H1 (cell line): ENCODE measurements around the gene COL16A1.

Experiments used
- BCL11A ChIP-seq, 2 experiments: IDR thresholded peaks; one replicate each; pipeline ENCODE4 v1.6.1; 2011; ENCODE audit warnings: low read depth in 2 of 2, low read length in 2 of 2, mild to moderate bottlenecking in 2 of 2
- EGR1 ChIP-seq: IDR thresholded peaks from 2 replicates; pipeline ENCODE4 v1.6.1; 2011; ENCODE audit warnings: low read depth, low read length, borderline replicate concordance
- KDM1A ChIP-seq: fragments of 200-600, 300-600 bp; sonication (generic); IDR thresholded peaks from 2 replicates; pipeline ENCODE4 v1.7.1; 2016; ENCODE audit warnings: mild to moderate bottlenecking, low read length, borderline replicate concordance
- SP1 ChIP-seq: IDR thresholded peaks from 2 replicates; pipeline ENCODE4 v1.6.1; 2011; ENCODE audit warnings: low read depth, low read length
- TF ChIP-seq, protein P1 (sequence below), 3 experiments: IDR thresholded peaks; 1 replicate in 2 of 3; 2 replicates in 1 of 3; pipeline versions ENCODE4 v1.5.1 to v1.6.1; 2011; ENCODE audit warnings: low read length in 3 of 3, mild to moderate bottlenecking in 3 of 3, inconsistent platforms in 2 of 3, low read depth in 1 of 3, moderate library complexity in 1 of 3; ENCODE audit not compliant: insufficient read depth in 1 of 3; ENCODE audit errors: control extremely low read depth in 1 of 3

DNA sequence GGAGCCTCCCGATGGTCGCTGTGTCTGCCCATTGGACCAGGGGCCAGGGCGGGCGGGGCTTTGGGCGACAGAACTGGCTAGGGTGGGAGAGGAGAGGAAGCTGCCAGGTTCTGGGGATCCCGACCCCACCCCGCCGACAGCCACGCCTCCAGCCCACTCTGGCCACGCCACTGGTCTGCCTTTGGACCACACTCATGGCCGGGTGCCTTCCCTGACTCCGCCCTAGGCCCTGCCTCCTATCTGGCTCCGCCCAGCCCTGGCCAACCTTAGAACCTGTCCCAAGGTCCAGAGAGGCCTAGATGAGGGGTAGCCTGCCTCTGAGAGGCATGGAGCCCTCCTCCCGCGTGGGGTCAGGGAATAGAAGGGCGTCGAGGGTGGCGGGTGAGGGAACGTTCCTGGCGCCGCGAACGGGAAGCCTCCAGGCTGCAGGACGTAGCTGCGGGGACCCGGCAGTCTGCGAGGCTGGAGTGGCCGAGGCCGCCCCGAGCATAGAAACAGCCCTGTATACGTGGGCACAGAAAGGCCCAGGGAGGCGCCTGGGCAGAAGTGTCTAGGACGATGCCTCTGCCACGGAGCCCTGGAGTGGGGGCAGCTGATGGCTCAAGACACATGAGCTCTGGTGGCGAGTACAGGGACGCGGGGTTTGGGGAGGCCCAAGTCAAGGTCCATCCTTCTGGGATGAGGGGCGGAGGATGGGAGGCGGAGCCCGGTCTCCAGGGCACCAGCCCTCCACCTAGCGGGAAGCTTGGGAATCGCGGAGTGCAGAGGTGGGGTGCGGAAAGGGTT lies 11.5 kb upstream of the COL16A1 start:
- TF ChIP-seq KDM1A = no peak
- TF ChIP-seq SP1 = 0 out of 2 replicates have a peak, but pooled peaks have one; percentile 17
- TF ChIP-seq, protein P1, sequence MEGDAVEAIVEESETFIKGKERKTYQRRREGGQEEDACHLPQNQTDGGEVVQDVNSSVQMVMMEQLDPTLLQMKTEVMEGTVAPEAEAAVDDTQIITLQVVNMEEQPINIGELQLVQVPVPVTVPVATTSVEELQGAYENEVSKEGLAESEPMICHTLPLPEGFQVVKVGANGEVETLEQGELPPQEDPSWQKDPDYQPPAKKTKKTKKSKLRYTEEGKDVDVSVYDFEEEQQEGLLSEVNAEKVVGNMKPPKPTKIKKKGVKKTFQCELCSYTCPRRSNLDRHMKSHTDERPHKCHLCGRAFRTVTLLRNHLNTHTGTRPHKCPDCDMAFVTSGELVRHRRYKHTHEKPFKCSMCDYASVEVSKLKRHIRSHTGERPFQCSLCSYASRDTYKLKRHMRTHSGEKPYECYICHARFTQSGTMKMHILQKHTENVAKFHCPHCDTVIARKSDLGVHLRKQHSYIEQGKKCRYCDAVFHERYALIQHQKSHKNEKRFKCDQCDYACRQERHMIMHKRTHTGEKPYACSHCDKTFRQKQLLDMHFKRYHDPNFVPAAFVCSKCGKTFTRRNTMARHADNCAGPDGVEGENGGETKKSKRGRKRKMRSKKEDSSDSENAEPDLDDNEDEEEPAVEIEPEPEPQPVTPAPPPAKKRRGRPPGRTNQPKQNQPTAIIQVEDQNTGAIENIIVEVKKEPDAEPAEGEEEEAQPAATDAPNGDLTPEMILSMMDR (IDR thresholded peaks at IDR 0.05; ENCODE audit: control extremely low read depth in 1 of 3, insufficient read depth in 1 of 3, low read depth in 1 of 3, low read length in 3 of 3) = peak; percentile 82 to 92 (median 89)
- no peak for TF ChIP-seq BCL11A (IDR thresholded peaks at IDR 0.05; ENCODE audit: low read depth in 2 of 2, low read length in 2 of 2)
- TF ChIP-seq EGR1 = no peak
